HK-2 (cell line): ENCODE measurements around the gene LIX1L.
A peak's percentile ranks its signal among the peaks of the same experiment; 100 is the strongest.

ENCODE experiments used
- DNase-seq: peaks from one replicate; pipeline ENCODE4 v3.0.0-alpha.2; 2018; ENCODE audit not compliant: unreplicated experiment

The LIX1L gene

GRCh38 chr1:145893306-145894055 lies 64.3 kb downstream of the LIX1L start:
- no peak for DNase-seq

- DNase-seq, result no peak
Observed at GRCh38 chr1:145892486-145893087, 65.2 kb downstream of the LIX1L start.

DNA sequence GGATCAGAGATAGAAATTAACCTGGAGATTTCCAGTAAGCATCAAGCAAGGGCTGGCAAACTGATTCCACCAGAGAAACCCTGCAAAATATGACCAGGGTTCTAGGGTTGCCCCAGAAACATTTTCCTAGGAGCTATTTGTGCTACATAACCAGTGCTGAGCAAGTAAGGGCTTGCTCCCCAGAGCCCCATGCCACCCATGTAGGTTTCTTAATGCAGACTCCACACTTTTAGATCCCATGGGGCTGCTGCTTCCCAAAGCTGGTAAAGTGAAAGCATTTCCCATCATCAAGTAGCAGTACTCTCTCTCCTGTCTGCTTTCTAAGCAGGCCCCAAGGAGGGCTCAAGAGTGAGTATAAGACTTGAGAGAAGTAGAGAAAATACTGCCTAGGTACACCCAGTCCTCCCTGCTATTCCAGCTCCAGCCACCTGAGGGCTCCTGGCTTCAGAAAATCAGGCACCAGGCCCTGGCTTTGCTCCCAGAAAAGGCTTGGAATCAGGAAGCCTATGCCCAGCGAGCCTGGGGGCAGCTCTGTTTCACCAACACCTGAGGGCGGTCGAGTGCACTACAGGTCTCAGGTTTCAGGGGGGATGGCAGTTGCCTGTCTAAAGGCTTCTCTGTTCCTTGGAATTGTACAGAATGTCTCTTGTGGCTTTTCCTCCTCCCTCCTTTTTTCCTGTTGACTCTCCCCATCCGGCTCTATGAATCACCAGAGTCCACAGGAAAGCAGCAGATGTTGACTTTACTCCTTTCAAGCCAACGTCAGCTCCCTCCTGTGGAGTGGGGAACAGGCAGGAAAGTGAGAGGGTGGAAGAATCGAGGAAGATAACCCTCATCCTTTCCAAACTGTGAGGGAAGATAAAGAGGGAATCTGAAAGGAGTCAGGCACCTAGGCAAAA lies 66.0 kb downstream of the LIX1L start:
- DNase-seq, result peak; percentile 98

- no peak for DNase-seq
Observed at GRCh38 chr1:145891143-145891542, 66.7 kb downstream of the LIX1L start.

GRCh38 chr1:145889722-145890121 lies 68.1 kb downstream of the LIX1L start:
- no peak for DNase-seq

DNA sequence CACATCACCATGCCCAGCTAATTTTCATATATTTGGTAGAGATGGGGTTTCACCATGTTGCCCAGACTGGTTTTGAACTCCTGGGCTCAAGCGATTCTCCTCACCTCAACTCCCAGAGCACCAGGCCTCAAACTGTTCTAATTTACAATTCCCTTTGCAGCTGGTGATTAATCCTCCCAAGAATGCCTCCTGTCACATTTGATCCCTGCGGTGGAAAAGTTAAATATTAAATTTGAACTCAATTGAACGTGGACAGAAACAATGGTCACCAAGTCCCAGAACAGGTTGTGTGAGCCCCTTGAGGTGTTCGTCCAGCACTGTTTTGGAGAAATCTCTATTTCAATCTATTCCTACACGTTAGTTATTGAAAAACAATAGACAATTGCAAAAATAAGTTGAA lies 70.2 kb downstream of the LIX1L start:
- DNase-seq, result peak; percentile 32

DNA sequence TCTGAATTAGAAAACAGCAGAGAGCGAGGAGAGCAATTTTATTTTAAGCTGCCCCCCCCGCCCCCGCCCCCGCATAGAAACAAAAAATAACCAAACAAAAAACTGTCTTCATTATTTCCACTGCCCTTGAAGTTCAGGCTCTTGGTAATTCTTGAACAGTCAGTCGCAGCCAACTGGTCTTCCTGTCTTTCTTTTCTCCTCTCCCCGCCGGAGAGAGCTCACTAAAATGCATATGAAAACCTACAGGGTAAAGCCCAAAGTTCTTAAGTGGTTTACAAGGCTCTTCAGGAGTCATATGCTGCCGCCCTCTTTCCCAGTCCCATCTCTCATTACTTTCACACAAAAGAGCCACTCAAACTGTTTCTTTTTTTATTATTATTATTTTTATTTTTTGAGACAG lies 71.0 kb downstream of the LIX1L start:
- DNase-seq, result no peak

GRCh38 chr1:145886390-145886789 lies 71.4 kb downstream of the LIX1L start:
- no peak for DNase-seq

DNA sequence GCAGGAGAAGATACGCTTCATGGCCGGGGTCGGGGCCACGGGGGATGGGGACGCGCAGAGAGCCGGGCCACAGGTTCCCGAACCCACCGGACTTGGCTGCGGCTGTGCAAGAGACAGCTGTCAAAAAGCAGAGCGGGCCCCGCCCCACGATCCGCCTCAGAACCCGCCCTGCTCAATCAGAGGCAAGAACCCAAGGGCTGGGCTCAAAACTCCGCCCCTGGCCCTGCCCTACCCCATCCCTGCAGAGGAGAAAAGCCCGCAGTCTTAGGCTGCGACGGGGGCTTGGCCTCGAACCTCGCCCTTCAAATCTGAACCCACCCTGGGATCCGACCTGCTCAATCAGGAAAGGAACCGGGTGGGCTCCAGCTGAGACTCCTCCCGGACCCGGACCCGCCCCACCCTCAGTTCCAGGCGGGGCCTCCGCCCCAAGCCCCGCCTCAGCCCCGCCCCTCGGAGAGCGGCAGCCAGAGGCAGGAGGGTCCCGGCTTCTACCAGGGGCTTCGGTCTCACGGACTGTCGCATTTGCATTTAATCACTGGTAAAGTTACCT lies 72.0 kb downstream of the LIX1L start, which contains the start of gene ANKRD35:
Gene ANKRD35 (minus strand): TSS at position 129 of the 550 bp plus-strand sequence. CDS start 108 bp downstream, at position 21.
- peak; percentile 28 for DNase-seq

GRCh38 chr1:145884675-145885074 lies 73.1 kb downstream of the LIX1L start:
- DNase-seq, result no peak
